HG02943 (cell line): ENCODE measurements around the gene RASAL2.
"Not testable (repeated sequence)": the region's sequence is repeated elsewhere in the genome, so short reads cannot be mapped to it uniquely, and the experiment has no call there.

Experiments
- ATAC-seq: cut with Tn5 transposase; IDR thresholded peaks from one replicate; pipeline ENCODE4 v1.9.1; 2021; ENCODE audit warnings: mild to moderate bottlenecking, low read depth, moderate library complexity; ENCODE audit not compliant: unreplicated experiment

The RASAL2 gene

DNA sequence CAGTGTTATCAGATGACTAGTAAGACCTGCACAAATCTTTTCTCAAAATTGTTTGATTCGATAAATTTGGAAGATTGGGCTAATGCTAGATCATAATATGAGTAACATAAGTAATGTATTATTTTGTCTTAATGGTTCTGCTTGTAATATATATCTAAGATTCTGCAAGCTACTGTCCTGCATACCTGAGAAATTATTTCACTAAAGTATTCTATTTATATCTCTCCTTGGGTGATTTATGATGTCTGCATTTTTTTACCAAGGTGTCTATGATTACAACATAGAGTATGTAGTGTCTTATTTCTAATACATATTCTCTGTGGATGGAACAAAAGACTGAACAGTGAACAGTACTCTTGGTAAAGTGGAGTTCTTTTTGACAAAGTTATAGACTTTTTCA, 236.2 kb downstream of the RASAL2 start:
- ATAC-seq, result no peak

DNA sequence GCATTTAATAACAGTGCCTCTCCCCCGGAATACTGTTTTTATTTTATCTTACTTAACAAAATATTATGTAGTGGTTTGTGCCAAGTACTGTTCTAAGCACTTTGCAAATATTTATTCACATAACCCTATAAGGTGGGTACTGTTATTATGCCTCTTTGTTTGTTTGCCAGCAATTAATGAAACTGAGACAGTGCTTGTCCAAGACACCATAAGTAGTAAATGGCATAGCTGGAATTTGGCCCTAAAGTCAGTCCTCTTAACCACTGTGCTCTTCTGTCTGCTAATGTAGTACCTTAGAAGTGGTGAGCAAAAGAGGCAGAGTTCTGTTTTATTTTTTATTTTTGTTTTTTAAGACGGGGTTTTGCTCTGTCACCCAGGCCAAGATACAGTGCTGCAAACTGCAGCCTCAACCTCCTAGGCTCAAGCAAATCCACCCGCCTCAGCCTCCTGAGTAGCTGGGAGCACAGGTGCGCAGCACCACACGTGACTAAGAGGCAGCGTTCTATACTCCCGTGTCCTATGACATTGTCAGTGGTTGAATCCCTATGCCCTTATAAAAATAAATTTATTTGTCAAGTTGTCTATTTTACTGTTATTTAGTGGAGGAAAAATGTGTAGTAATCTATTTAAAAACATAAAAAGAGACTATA, 237.1 kb downstream of the RASAL2 start:
- no peak for ATAC-seq

DNA sequence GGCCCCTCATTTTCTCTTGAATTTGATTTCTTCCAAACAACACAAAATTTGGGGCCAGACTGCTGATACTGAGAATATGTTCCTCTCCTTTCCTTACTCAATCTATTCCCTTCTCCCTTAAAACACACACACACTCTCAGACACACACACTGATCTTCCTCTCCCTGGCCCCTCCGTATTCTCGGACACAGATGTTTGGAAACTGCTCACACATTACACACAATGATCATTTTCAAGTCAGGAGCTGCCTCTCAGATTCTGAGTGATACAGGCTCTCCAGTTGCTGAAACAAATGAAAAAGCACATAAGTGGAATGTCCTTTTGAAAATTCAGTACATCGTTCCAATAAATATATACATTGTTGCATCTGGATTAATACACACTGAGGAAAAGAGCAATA, 241.5 kb downstream of the RASAL2 start:
- no peak for ATAC-seq

DNA sequence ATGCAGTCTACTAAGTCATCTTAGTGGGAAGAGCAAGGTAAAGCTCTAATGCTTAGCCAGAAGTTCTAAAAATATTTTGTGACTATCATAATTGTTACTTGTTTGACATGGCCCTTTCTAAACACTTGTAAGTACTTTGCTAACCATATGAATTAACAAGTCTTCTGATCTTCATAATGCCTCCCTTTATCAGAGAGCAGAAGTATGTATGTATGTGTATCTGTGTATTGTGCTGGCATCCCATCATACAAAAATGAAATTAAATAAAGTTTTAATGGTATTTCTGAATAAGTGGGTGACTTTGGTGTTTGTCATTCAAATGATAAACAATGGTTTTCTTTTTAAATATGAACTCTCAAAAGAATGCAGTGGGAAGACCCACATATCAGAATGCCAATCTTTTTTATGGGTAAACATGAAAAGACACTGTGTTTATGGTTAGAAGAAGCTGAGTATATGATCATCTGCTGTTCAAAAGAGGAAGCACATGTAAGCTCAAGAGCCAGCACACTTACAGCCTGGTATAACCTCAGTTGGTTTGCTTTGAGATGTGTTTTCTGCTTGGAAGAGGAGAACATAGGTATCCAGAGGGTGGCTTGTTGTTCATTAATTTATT, 243.3 kb downstream of the RASAL2 start:
- no peak for ATAC-seq

DNA sequence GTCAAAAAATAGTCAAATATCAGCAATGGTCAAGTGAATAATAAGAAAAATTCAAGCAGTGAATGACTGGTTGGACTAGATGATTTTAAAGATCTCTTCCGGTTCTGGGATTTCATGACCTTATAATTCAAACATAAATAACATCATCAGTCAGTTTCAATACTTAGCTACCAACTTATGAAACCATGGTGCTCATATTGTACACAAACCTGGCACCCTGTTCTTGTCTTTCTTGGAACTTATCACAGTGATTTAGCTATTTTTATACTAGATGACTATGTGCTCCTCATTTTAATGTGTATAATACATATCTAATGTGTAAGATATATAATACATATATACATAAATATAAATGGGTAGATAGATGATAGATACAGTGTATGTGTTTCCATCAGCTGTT, 245.9 kb downstream of the RASAL2 start:
- no peak for ATAC-seq

DNA sequence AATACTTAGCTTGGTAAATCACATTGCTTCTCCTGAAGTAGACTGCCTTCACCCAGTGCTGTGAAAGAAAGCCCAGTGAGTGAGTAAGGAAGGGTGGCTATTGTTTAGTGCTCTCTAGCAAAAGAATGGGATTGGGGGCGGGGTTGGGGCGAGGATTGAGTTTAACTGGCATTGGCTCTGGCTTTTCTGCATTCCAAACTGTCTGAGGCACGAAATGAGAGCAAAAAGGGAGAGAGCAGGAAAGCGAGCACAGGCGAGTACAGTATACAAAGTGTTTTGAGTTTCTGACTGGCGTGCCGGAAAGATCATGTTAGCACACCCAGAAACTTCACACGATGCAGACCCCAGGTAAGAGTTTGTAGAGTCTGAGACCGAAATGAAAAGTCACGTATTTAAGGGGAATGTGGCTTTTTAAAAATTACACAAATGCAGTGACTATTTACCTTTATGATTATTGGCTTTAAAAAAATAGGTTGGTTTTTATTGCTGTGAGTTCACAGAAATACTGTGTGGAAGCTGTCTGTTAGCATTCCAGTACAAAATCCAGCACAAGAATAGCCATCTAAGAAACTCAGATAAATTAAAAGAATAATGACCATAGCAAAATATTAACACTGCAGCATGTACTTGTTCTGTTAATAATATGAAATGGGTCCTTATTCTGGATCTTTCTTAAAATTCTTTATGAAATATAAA, 247.5 kb downstream of the RASAL2 start:
- no peak for ATAC-seq

DNA sequence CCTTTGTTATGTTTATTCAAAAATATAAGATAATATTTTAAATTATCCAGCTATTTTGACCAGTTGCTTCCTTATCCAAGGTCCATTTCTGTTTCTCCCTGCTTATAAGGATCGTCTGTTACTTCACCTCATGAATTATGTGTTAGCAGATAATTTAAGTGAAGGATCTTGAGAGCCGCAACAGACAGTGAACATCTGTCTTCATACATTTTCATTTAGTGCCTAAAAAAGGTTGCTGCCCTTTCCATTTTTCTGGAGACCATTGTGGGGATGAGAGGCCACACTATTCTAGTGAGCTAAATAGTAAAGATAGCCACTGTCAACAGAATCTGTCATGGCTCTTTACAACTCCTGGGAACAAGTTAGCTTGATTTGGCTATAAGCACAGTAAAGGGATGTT, 248.8 kb downstream of the RASAL2 start:
- no peak for ATAC-seq

DNA sequence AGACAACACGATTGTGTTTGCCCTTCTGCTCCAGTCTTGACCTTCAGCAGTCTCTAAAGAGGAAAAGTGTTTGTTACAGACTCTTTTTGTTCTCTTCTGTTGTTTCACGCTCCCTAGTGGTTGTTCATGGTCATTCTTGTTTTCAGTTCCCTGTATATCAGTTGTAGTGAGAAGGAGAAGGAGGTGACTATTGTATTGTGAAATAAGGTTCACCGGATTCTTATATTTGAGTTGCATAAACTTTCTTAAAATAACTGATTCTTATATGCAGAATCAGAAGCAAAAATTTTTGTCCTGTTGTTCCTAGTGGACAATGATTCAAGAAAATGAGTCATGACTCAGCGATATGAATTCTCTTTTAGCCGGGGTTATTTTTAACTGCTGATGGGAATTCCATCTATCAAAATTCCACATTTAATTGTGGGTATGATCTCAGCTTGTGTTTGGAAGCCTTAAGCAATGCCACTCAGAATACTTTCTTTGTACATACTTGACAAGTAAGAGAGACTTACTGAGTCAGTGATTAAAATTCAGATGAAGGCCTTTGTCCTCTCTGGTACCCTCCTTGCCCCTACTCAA, 250.7 kb downstream of the RASAL2 start:
- no peak for ATAC-seq

DNA sequence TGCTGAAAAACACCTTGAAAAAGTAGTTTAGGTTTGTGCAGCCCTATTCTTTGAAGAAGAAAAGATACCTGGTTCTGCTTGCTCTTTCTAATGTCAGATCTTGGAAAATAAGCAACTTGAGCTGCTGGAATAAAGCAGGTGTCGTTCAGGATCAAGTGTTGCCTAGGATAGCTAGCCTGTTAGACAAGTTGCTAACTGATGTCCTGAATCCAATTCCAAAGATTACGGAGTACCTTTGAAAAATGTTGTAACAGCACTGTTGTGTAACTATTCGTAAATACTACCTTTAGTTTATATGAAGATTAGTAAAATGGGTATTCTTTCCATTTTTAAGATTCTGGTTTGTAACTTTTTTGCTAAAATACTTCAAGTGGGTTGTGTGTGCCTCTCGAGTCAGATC, 251.3 kb downstream of the RASAL2 start:
- no peak for ATAC-seq

DNA sequence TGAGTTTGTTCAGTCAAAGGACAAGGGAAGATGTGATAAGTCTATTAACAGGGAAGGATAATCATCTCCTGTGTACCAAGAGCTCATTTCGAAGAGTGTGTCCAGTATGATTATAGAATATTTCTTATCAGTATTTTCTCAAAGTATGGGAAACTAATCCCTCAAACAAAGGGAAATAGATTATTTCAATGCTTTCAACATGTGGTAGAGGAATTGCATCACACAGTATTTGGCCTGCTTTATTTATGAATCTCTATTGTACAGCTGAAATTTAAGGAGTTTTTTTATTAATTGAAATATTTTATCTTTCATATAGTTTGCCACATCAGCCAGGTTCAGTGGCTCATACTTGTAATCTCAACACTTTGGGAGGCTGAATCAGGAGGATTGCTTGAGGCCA, 251.9 kb downstream of the RASAL2 start:
- ATAC-seq, result no peak

DNA sequence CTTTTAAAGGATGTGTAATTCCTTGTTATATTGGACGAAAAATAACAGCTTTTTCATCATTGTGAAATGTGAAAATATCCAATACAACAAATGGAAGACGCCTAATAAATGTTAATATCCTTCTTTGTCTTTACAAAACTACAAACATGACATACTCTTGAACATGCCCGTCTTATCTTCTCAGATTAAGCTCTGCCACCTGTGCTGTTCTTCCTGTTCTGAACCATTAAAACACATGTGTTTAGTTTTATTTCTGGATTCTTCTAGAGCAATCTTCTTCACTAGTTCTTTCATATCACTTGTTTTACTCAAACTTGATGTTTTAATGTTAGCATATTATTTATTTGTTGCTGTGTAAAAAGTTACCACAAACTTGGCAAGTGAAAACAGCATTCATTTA, 255.9 kb downstream of the RASAL2 start:
- no peak for ATAC-seq

DNA sequence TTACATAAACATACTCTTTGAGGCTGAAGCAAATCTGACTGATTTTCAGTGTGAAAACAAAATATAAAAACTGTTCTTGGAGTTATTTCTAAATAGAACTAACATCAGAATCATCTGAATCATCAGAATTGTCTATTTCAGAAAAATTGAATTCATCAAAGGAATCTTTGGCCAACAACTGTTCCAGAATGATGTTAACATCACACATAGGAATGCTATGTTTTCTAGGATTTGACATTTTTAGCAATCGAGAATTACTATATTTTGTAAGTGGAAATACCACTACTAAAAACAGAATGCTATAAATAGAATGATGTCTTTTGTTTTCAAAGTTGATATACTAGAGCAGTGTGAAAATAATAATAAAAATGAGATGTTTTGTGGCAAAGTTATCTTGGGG, 258.0 kb downstream of the RASAL2 start:
- ATAC-seq, result not testable (repeated sequence)

DNA sequence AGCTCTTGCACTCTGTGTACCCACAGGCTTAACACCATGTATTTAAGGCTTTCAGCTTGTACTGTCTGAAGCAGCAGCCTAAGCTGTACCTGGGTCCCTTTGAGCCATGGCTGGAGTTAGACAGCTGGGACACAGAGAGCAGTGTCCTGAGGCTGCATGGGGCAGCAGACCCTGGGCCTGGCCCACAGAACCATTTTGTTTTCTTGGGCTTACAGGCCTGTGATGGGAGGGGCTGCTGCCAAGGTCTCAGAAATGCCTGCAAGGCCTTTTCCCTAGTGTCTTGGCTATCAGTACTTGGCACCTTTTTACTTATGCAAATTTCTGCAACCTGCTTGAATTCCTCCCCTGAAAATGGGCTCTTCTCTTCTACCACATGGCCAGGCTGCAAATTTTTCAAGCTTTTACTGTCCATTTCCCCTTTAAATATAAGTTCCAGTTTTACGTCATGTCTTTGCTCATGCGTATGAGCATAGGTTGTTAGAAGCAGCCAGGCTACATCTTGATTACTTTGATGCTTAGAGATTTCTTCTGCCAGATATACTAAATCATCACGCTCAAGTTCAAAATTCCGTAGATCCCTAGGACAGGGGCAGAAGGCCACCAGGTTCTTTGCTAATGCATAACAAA, 259.0 kb downstream of the RASAL2 start:
- no peak for ATAC-seq

DNA sequence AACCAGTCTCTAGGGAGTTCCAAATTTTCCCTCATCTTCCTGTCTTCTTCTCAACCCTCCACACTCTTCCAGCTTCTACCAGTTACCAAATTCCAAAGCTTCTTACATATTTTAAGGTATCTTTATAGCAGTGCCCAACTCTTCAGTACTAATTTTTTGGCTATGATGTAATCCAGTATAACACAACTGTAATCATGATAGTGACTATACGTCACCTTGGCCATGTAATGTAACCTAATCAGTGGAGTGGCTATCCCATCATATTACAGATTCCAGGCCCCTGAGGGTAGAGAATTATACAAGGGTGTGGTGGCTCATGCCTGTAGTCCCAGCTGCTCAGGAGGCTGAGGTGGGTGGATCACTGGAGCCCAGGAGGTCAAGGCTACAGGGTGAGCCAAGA, 259.6 kb downstream of the RASAL2 start:
- no peak for ATAC-seq

DNA sequence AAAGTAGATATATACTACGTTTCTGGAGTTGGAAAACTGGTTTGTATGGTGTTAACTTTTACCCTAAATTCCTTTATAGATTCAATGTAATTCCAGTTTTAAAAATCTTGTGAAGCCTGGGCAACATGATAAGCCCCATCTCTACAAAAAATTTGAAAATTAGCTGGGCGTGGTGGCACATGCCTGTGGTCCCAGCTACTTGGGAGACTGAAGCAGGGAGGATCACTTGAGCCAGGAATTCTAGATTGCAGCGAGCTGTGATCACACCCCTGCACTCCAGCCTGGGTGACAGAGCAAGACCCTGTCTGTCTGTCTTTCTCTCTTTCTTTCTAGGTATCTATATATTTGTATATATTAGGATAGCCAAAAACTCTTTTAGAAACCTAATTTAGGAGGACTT, 260.9 kb downstream of the RASAL2 start:
- ATAC-seq, result no peak

DNA sequence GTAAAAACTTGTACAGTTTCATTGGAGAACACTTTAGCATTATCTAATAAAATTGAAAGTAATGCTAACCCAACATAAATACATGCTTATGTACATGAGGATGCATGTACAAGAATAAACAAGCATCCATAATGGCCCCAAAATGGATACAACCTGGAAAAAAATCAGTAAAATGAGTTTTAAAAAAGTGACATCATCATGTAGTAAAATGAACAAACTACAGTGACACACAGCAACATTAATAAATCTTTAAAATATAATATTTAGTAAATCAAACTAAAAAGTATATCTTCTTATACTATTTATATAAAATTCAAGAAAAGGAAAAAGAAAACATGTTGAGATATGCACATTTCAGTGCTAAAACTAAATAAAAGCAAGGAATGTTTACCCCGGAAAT, 262.4 kb downstream of the RASAL2 start:
- no peak for ATAC-seq

DNA sequence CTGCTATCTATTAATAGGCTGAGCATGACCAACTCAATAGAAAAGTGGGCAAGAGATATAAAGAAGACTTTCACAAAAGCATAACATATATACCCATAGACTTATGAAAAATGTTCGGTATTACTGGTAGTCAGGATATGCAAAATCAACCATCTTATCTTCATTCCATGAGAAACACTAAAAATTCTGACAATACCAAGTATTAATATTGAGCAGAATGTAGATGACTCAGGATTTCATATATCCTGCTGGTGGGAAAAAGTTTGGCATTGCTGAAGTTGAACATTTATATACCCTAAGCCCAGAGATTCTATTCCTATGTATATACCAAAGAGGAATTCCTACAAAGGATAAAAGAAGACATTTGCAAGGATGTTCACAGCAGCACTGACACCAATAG, 264.6 kb downstream of the RASAL2 start:
- ATAC-seq, result no peak

DNA sequence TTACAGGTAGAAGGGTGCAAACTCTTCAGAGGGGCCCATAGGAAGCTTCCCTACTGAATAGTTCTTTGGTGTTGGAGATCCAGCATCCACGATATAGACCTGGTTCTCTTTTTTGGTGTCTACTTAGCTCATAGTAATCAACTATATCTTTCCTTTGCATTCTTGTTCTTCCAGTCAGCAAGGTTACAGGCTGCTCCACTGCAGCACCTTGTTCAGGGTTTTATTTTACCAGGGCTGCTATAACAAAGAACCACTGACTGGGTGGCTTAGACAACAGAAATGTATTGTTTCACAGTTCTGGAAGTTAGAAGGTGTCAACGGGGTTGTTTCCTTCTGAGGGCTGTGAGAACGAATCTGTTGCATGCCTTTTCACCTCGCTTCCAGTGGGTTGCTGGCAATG, 266.5 kb downstream of the RASAL2 start:
- ATAC-seq, result no peak

DNA sequence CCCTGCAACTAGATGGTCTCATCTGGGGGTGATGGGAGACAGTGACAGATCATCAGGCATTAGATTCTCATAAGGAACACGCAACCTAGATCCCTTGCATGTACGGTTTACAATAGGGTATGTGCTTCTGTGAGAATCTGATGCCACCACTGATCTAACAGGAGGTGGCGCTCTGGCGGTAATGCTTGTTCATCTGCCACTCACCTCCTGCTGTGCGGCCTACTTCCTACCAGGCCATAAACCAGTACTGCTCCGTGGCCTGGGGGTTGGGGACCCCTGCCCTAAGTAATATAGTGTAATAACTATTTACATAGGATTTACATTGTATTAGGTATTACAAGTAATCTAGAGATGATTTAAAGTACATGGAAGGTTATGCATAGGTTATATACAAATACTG, 267.9 kb downstream of the RASAL2 start:
- no peak for ATAC-seq

DNA sequence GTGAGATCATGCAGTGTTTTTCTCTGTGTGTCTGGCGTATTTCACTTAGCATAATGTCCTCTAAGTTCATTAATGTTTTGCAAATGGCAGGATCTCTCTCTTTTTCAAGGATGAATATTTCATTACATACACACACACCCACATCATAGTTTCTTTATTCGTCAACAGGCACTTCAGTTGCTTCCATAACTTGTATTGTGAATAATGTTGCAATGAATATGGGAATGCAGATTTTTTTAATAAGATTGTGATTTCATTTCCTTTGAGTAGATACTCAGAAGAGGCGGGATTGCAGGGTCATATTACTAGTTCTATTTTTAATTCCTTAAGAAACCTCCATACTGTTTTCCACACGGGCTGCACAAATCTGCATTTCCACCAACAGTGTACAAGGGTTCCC, 268.8 kb downstream of the RASAL2 start:
- ATAC-seq, result no peak

DNA sequence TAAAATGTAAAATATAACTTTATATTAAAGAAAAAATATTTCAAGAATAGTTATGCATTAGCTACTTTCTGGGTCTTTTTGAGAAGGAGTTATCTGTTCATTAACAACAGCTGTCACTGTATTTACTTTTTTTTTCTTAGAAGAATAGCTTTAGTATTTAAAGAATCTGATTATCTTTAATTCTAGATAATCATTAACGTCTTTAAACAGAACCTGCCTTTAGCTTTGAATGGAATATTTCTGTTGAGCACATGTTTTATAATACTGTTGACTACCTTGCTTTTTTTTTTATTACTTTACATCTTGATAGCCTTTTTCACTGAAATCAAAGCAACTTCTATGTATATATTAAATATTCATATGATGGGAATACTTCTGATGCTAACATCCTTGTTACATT, 270.9 kb downstream of the RASAL2 start:
- no peak for ATAC-seq
